ENCODE data around the gene HS2ST1.

DNA sequence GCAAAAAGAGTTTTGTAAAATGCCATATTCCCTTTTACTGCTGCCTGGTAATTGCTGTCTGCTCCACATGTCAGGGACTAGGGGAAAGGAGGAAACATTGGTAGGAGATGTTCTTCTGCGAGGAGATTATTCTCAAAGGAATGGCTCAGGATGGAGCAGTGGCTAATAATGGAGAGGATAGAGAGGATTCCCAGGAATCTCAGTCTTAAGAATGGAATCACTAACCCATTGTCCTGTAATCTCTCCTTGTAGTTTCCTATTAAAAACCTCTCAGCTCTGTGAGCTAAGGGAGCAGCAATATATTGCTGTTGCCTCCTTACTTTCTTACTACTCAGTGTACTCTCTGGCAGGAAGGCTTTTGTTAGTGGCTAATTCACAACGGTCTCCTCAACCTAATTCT, 175.4 kb downstream of the HS2ST1 start:
- TF ChIP-seq, protein P1, sequence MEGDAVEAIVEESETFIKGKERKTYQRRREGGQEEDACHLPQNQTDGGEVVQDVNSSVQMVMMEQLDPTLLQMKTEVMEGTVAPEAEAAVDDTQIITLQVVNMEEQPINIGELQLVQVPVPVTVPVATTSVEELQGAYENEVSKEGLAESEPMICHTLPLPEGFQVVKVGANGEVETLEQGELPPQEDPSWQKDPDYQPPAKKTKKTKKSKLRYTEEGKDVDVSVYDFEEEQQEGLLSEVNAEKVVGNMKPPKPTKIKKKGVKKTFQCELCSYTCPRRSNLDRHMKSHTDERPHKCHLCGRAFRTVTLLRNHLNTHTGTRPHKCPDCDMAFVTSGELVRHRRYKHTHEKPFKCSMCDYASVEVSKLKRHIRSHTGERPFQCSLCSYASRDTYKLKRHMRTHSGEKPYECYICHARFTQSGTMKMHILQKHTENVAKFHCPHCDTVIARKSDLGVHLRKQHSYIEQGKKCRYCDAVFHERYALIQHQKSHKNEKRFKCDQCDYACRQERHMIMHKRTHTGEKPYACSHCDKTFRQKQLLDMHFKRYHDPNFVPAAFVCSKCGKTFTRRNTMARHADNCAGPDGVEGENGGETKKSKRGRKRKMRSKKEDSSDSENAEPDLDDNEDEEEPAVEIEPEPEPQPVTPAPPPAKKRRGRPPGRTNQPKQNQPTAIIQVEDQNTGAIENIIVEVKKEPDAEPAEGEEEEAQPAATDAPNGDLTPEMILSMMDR (IDR thresholded peaks at IDR 0.05) = no peak
- TF ChIP-seq POLR2A (IDR thresholded peaks at IDR 0.05) = no peak

All from thyroid gland (tissue), 4 donors.